CD4-positive, alpha-beta T cell treated with Interleukin-6 for 4 hours (primary cell): ENCODE results near the gene SLU7.

Source experiments
- DNase-seq: peaks from one replicate; pipeline ENCODE4 v3.0.0-alpha.2; 2020; ENCODE audit warnings: mixed read lengths

SLU7 gene

GRCh38 chr5:160363660-160364395, 55.1 kb downstream of the SLU7 start:
- no peak for DNase-seq

GRCh38 chr5:160363211-160363610, 55.7 kb downstream of the SLU7 start:
- DNase-seq = no peak

GRCh38 chr5:160361624-160362228, 57.2 kb downstream of the SLU7 start:
- DNase-seq = no peak

- no peak for DNase-seq
These were observed 58.6 kb downstream of the SLU7 start for GRCh38 chr5:160360310-160360709.

- no peak for DNase-seq
These were observed 59.1 kb downstream of the SLU7 start for GRCh38 chr5:160359816-160360215.

- DNase-seq = no peak
These were observed 59.6 kb downstream of the SLU7 start for GRCh38 chr5:160359242-160359641.

- no peak for DNase-seq
These were observed 60.9 kb downstream of the SLU7 start for GRCh38 chr5:160357861-160358411.

GRCh38 chr5:160357394-160357793, 61.5 kb downstream of the SLU7 start:
- no peak for DNase-seq

GRCh38 chr5:160356550-160357347, 62.1 kb downstream of the SLU7 start:
- DNase-seq = no peak

- no peak for DNase-seq
These were observed 64.2 kb downstream of the SLU7 start for GRCh38 chr5:160354666-160355065.

- DNase-seq = no peak
These were observed 65.5 kb downstream of the SLU7 start for GRCh38 chr5:160353379-160353778.

- DNase-seq = no peak
These were observed 66.6 kb downstream of the SLU7 start for GRCh38 chr5:160352308-160352707.
